ENCODE results near the gene ODC1. TPM values are rescaled to one million over a fixed set of nuclear protein-coding genes. Genes with fewer than 3 reads are reported as not detected.
A peak's percentile ranks its signal among the peaks of the same experiment; 100 is the strongest.

The ODC1 gene
- total and polyA plus RNA-seq, 2 donors (not counting 3 experiments of a cell fraction or from before 2014, with no cell fraction given), result 109 to 132 TPM

GRCh38 chr2:10412380-10412779, 35.7 kb downstream of the ODC1 start:
- CTCF ChIA-PET, result interaction anchor here (1.0 to 1.2 kb wide), 2 partner anchors 23 to 248 kb away, joined by 3 read pairs; no protein-coding TSS in a partner anchor
- no peak overlapping the region for H3K4me2 ChIP-seq (ENCODE audit: insufficient read depth, low read length)
- H3K9me1 ChIP-seq (replicated peaks; ENCODE audit: control insufficient read depth, extremely low read depth, insufficient read depth, low read length), result no peaks in the 10 kb centered on the region
- peak; percentile 42 for DNase-seq (ENCODE audit: low read depth, low spot score)
- TF ChIP-seq CTCF (IDR thresholded peaks at IDR 0.05; ENCODE audit: extremely low read depth in 1 of 2, insufficient read depth in 1 of 2, low read depth in 1 of 2, low read length in 2 of 2), result no peak
- no peak overlapping the region for H3K9ac ChIP-seq (replicated peaks; ENCODE audit: extremely low read depth, insufficient read depth, low read length)
- POLR2A ChIA-PET, result no interaction called here
- peak; percentile 82 for FAIRE-seq
- H3K4me3 ChIP-seq (replicated peaks in 1 of 3; ENCODE audit: insufficient read depth in 1 of 3, low read depth in 1 of 3, low read length in 3 of 3), result no peak overlapping the region
- H3K79me2 ChIP-seq (ENCODE audit: control insufficient read depth, insufficient read depth, low read length), result no peaks in the 10 kb centered on the region
- H3K36me3 ChIP-seq (ENCODE audit: control insufficient read depth in 2 of 2, extremely low read depth in 1 of 2, insufficient read depth in 2 of 2, low read length in 2 of 2), result no peaks in the 10 kb centered on the region
- BruUV-seq (replicated peaks), result no TSS peak
- H3K9me3 ChIP-seq (replicated peaks; ENCODE audit: control insufficient read depth, insufficient read depth, low read length), result no peaks in the 10 kb centered on the region
- H3K4me1 ChIP-seq (ENCODE audit: control insufficient read depth, extremely low read depth, insufficient read depth, low read length), result peaks cover 17% of the 10 kb centered on the region
- dilution Hi-C loops (cut with MboI; ENCODE audit: extremely low pct_ligation_motif_present, low sequenced_read_pairs), result no loop called here
- H2AFZ ChIP-seq (ENCODE audit: low read depth, low read length), result no peak overlapping the region
- no peaks in the 10 kb centered on the region for H4K20me1 ChIP-seq (replicated peaks; ENCODE audit: control insufficient read depth, extremely low read depth, insufficient read depth, low read length)
- H3K27ac ChIP-seq (ENCODE audit: insufficient read depth, low read depth, low read length), result no peak overlapping the region
- no peaks in the 10 kb centered on the region for H3K27me3 ChIP-seq (ENCODE audit: control insufficient read depth in 2 of 2, insufficient read depth in 2 of 2, low read length in 2 of 2)
- intact Hi-C loops (cut with micrococcal nuclease), result no loop called here

GRCh38 chr2:10411557-10411956, 36.6 kb downstream of the ODC1 start:
- Histone ChIP-seq H3K36me3 (ENCODE audit: control insufficient read depth in 2 of 2, extremely low read depth in 1 of 2, insufficient read depth in 2 of 2, low read length in 2 of 2) (no peaks in the 10 kb centered on the region), H4K20me1 (replicated peaks; ENCODE audit: control insufficient read depth, extremely low read depth, insufficient read depth, low read length) (no peaks in the 10 kb centered on the region), H3K4me2 (ENCODE audit: insufficient read depth, low read length) (no peak overlapping the region), H3K9me3 (replicated peaks; ENCODE audit: control insufficient read depth, insufficient read depth, low read length) (no peaks in the 10 kb centered on the region), H3K9ac (replicated peaks; ENCODE audit: extremely low read depth, insufficient read depth, low read length) (no peak overlapping the region), H3K79me2 (ENCODE audit: control insufficient read depth, insufficient read depth, low read length) (no peaks in the 10 kb centered on the region), H3K4me3 (replicated peaks in 1 of 3; ENCODE audit: insufficient read depth in 1 of 3, low read depth in 1 of 3, low read length in 3 of 3) (no peak overlapping the region), H2AFZ (ENCODE audit: low read depth, low read length) (no peak overlapping the region), H3K4me1 (ENCODE audit: control insufficient read depth, extremely low read depth, insufficient read depth, low read length) (peaks cover 25% of the 10 kb centered on the region), H3K27me3 (ENCODE audit: control insufficient read depth in 2 of 2, insufficient read depth in 2 of 2, low read length in 2 of 2) (no peaks in the 10 kb centered on the region), H3K9me1 (replicated peaks; ENCODE audit: control insufficient read depth, extremely low read depth, insufficient read depth, low read length) (no peaks in the 10 kb centered on the region), H3K27ac (ENCODE audit: insufficient read depth, low read depth, low read length) (no peak overlapping the region)
- POLR2A ChIA-PET, result no interaction called here
- intact Hi-C loops (cut with micrococcal nuclease), result no loop called here
- no peak for DNase-seq (ENCODE audit: low read depth, low spot score)
- no TSS peak for BruUV-seq (replicated peaks)
- TF ChIP-seq CTCF (IDR thresholded peaks at IDR 0.05; ENCODE audit: extremely low read depth in 1 of 2, insufficient read depth in 1 of 2, low read depth in 1 of 2, low read length in 2 of 2) (no peak), FOS (IDR thresholded peaks at IDR 0.05; ENCODE audit: borderline replicate concordance, insufficient read depth, low read length) (no peak), MYC (IDR thresholded peaks at IDR 0.05; ENCODE audit: low read depth, low read length) (no peak), EZH2 (IDR thresholded peaks at IDR 0.05; ENCODE audit: borderline replicate concordance, low read depth, low read length, severe bottlenecking) (no peak), MAX (IDR thresholded peaks at IDR 0.05; ENCODE audit: insufficient read depth, insufficient read length) (no peak), POLR2AphosphoS5 (IDR thresholded peaks at IDR 0.05; ENCODE audit: insufficient read depth, low read depth, low read length) (no peak), POLR2A (IDR thresholded peaks at IDR 0.05; ENCODE audit: low read depth, low read length) (no peak), GATA2 (IDR thresholded peaks at IDR 0.05; ENCODE audit: insufficient read depth, insufficient read length, low read depth, low read length) (no peak), JUN (IDR thresholded peaks at IDR 0.05; ENCODE audit: borderline replicate concordance, insufficient read depth, insufficient read length, low read depth) (no peak)
- FAIRE-seq, result no peak
- dilution Hi-C loops (cut with MboI; ENCODE audit: extremely low pct_ligation_motif_present, low sequenced_read_pairs), result no loop called here
- CTCF ChIA-PET, result interaction anchor here (7.0 to 7.7 kb wide), 3 partner anchors 107 to 286 kb away, joined by 79 to 212 read pairs (median 142); partner anchors contain the start of gene HPCAL1
